GM13977 (cell line): Measurements from ENCODE around the gene RPS16.
"Not testable (repeated sequence)": the region's sequence is repeated elsewhere in the genome, so short reads cannot be mapped to it uniquely, and the experiment has no call there.

Source experiments
- DNase-seq: peaks from one replicate; pipeline ENCODE4 v3.0.0; 2012; ENCODE audit warnings: low spot score
- CTCF ChIP-seq: IDR thresholded peaks from 2 replicates; pipeline ENCODE4 v1.5.1; 2012; ENCODE audit warnings: mild to moderate bottlenecking, control low read depth; ENCODE audit not compliant: insufficient read depth; ENCODE audit errors: extremely low read depth, missing control alignments
- in situ Hi-C: fragments of 300-500 bp; cut with MboI; formaldehyde crosslinking; loops from one replicate; pipeline ENCODE4 v1.12.0; 2022; ENCODE audit warnings: low sequenced_read_pairs, low pct_unique_long_range_greater_than_20kb, mixed read lengths, inconsistent platforms; ENCODE audit not compliant: unreplicated experiment

RPS16 gene

GRCh38 chr19:39469567-39469966 lies 33.8 kb upstream of the RPS16 start:
- DNase-seq, result no peak
- in situ Hi-C loops, result no loop called here
- no peak for TF ChIP-seq CTCF

- DNase-seq, result no peak
- no peak for TF ChIP-seq CTCF
- in situ Hi-C loops, result no loop called here
These were observed 33.3 kb upstream of the RPS16 start for GRCh38 chr19:39469036-39469435.

- in situ Hi-C loops, result no loop called here
- DNase-seq, result no peak
- no peak for TF ChIP-seq CTCF
These were observed 32.2 kb upstream of the RPS16 start for GRCh38 chr19:39467941-39468340.

GRCh38 chr19:39465956-39466747 lies 30.4 kb upstream of the RPS16 start:
- no peak for TF ChIP-seq CTCF
- DNase-seq, result no peak
- in situ Hi-C loops, result no loop called here

GRCh38 chr19:39463403-39463802 lies 27.7 kb upstream of the RPS16 start:
- no peak for DNase-seq
- no peak for TF ChIP-seq CTCF
- in situ Hi-C loops, result no loop called here

GRCh38 chr19:39451257-39451656 lies 15.5 kb upstream of the RPS16 start:
- in situ Hi-C loops, DNase-seq: not testable (repeated sequence)

GRCh38 chr19:39449116-39449797 lies 13.5 kb upstream of the RPS16 start:
- no peak for DNase-seq
- no peak for TF ChIP-seq CTCF
- in situ Hi-C loops, result no loop called here
